ENCODE measurements around the gene ZMYM3. TPM values are rescaled to one million over a fixed set of nuclear protein-coding genes. Genes with fewer than 3 reads are reported as not detected.
"Not testable (repeated sequence)": the region's sequence is repeated elsewhere in the genome, so short reads cannot be mapped to it uniquely, and the experiment has no call there.

The ZMYM3 gene
- total and polyA plus RNA-seq, 10 donors, result 6.3 to 34.5 (median 23.1) TPM

DNA sequence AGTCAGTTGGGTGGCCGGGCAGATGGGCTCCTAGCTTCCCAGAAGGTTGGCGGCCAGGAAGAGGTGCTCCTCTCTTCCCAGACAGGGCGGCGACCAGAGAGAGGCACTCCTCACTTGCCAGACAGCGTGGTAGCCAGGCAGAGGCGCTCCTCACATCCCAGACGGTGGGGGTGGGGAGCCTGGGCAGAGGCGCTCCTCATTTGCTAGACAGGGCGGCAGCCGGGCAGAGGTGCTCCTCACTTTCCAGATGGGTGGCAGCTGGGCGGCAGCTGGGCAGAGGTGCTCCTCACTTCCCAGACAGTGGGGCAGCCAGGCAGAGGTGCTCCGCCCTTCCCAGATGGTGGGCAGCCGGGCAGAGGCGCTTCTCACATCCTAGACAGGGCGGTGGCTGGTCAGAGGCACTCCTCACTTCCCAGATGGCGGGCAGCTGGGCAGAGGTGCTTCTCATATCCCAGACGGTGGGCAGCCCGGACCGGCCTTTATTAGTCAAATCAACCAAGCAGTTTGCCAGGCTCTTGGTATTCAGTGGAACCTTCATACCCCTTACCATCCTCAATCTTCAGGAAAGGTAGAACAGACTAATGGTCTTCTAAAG lies 16.0 kb upstream of the ZMYM3 start:
- DNase-seq, result no peak
- TF ChIP-seq POLR2A (IDR thresholded peaks at IDR 0.05) (no peak), POLR2AphosphoS5 (IDR thresholded peaks at IDR 0.05) (no peak)
- TF ChIP-seq, protein P1, sequence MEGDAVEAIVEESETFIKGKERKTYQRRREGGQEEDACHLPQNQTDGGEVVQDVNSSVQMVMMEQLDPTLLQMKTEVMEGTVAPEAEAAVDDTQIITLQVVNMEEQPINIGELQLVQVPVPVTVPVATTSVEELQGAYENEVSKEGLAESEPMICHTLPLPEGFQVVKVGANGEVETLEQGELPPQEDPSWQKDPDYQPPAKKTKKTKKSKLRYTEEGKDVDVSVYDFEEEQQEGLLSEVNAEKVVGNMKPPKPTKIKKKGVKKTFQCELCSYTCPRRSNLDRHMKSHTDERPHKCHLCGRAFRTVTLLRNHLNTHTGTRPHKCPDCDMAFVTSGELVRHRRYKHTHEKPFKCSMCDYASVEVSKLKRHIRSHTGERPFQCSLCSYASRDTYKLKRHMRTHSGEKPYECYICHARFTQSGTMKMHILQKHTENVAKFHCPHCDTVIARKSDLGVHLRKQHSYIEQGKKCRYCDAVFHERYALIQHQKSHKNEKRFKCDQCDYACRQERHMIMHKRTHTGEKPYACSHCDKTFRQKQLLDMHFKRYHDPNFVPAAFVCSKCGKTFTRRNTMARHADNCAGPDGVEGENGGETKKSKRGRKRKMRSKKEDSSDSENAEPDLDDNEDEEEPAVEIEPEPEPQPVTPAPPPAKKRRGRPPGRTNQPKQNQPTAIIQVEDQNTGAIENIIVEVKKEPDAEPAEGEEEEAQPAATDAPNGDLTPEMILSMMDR (IDR thresholded peaks at IDR 0.05 in 8 of 11, conservative IDR thresholded peaks at IDR 0.05 in 3 of 11), result no peak
- H3K27me3 ChIP-seq (replicated peaks in 1 of 7), result no peaks in the 10 kb centered on the region
- H3K27ac ChIP-seq, result no peak overlapping the region
- H3K4me1 ChIP-seq, result no peaks in the 10 kb centered on the region
- no peaks in the 10 kb centered on the region for H3K36me3 ChIP-seq
- peaks cover 0 to 18% (median 0%) of the 10 kb centered on the region in 8 donors for H3K9me3 ChIP-seq
- no peak overlapping the region for H3K4me3 ChIP-seq
- WGBS, 5 donors, result 84 to 95% (median 90%) methylated on average over 9 to 19 of the region's 19 CpGs
- intact Hi-C loops (cut with DNase I; ENCODE audit: low total_unique reads), result no loop called here

DNA sequence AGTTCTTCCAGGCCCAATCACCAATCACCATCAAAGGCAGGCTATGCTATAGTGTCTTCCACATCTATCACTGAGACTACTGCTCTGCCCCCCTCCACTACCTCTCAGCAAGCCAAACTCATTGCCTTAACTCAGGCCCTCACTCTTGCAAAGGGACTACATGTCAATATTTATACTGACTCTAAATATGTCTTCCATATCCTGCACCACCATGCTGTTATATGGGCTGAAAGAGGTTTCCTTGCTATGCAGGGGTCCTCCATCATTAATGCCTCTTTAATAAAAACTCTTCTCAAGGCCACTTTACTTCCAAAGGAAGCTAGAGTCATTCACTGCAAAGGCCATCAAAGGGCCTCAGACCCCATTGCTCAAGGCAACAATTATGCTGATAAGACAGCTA lies 14.7 kb upstream of the ZMYM3 start:
- H3K36me3 ChIP-seq; DNase-seq; H3K27ac ChIP-seq; H3K27me3 ChIP-seq (replicated peaks in 1 of 7); H3K4me3 ChIP-seq; H3K4me1 ChIP-seq; intact Hi-C loops (cut with DNase I; ENCODE audit: low total_unique reads): not testable (repeated sequence)
- H3K9me3 ChIP-seq, result peaks cover 0 to 18% (median 0%) of the 10 kb centered on the region in 8 donors

DNA sequence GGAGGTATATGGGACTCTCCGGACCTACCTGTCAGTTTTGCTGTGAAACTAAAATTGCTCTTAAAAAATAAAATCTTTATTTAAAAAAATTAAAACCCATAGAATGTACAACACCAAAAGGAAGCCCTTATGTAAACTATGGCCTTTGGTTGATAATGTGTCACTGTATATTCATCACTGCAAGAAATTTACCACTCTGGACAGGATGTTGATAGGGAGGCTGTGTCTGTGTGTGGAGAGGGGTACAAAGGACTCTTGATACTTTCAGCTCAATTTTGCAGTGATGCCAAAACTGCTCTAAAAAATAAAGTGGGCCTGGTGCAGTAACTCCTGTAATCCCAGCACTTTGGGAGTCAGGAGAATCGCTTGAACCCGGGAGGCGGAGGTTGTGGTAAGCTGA lies 2.9 kb upstream of the ZMYM3 start:
- Histone ChIP-seq H3K9me3 (no peaks in the 10 kb centered on the region), H3K36me3 (no peaks in the 10 kb centered on the region), H3K27ac (no peak overlapping the region), H3K4me3 (no peak overlapping the region), H3K27me3 (replicated peaks in 1 of 7) (peaks cover 0 to 7% (median 0%) of the 10 kb centered on the region in 7 donors), H3K4me1 (peaks cover 0 to 19% (median 11%) of the 10 kb centered on the region in 6 donors)
- intact Hi-C loops (cut with DNase I; ENCODE audit: low total_unique reads), result no loop called here
- DNase-seq, result no peak
- WGBS, 5 donors, result 90 to 98% (median 94%) methylated on average over 4 of the region's 4 CpGs
- TF ChIP-seq POLR2AphosphoS5 (IDR thresholded peaks at IDR 0.05), result no peak
- no peak for TF ChIP-seq POLR2A (IDR thresholded peaks at IDR 0.05)
- TF ChIP-seq, protein P1 (IDR thresholded peaks at IDR 0.05 in 8 of 11, conservative IDR thresholded peaks at IDR 0.05 in 3 of 11), result no peak

DNA sequence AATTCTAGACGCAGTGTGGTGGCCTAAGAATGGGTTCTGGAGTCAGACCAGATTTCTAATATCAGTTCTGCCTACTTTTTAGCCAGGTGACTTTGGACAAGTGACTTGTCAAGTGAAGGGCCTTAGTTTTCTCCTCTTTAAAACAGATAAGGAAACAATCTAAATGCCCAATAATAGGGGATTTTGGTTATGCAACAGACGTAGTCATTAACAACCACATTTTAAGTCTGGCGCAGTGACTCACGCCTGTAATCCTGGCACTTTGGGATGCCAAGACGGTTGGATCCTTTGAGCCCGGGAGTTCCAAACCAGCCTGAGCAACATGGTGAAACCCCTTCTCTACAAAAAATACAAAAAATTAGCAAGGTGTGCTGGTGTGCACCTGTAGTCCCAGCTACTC lies 2.1 kb upstream of the ZMYM3 start:
- peaks cover 0 to 26% (median 15%) of the 10 kb centered on the region in 6 donors for H3K4me1 ChIP-seq
- intact Hi-C loops (cut with DNase I; ENCODE audit: low total_unique reads), result no loop called here
- peaks cover 0 to 7% (median 0%) of the 10 kb centered on the region in 7 donors for H3K27me3 ChIP-seq (replicated peaks in 1 of 7)
- TF ChIP-seq POLR2A (IDR thresholded peaks at IDR 0.05), result no peak
- TF ChIP-seq POLR2AphosphoS5 (IDR thresholded peaks at IDR 0.05), result no peak
- TF ChIP-seq, protein P1 (IDR thresholded peaks at IDR 0.05 in 8 of 11, conservative IDR thresholded peaks at IDR 0.05 in 3 of 11), result no peak
- no peaks in the 10 kb centered on the region for H3K36me3 ChIP-seq
- DNase-seq, result no peak
- peak overlapping the region in 5 of 8 donors; percentile 85 to 90 (median 89) for H3K27ac ChIP-seq
- H3K4me3 ChIP-seq, result no peak overlapping the region
- WGBS, 5 donors, result 75 to 91% (median 82%) methylated on average over 6 of the region's 6 CpGs
- H3K9me3 ChIP-seq, result no peaks in the 10 kb centered on the region
